Liver (tissue), 3 donors: ENCODE measurements around the gene GMNN.

Source experiments
- CTCF ChIP-seq: fragments of 150-350 bp; IDR thresholded peaks from 2 replicates; pipeline ENCODE4 v1.5.1; 2017; ENCODE audit warnings: improper control_type of control experiment, low read depth, low read length; ENCODE audit not compliant: missing input control
- HNF4G ChIP-seq: IDR thresholded peaks from 2 replicates; pipeline ENCODE4 v1.6.1; 2016; ENCODE audit warnings: antibody characterized with exemption
- MAX ChIP-seq: IDR thresholded peaks from 2 replicates; pipeline ENCODE4 v1.6.1; 2016; ENCODE audit warnings: antibody characterized with exemption
- REST ChIP-seq: IDR thresholded peaks from 2 replicates; pipeline ENCODE4 v1.6.1; 2016; ENCODE audit warnings: antibody characterized with exemption, mild to moderate bottlenecking
- YY1 ChIP-seq: IDR thresholded peaks from 2 replicates; pipeline ENCODE4 v1.6.1; 2016; ENCODE audit warnings: antibody characterized with exemption, mild to moderate bottlenecking
- donor health status: healthy.
- donor health status: healthy.

- no peak for TF ChIP-seq CTCF
- TF ChIP-seq REST, result no peak
- TF ChIP-seq HNF4G, result no peak
- TF ChIP-seq MAX, result no peak
- TF ChIP-seq YY1, result no peak
Observed at GRCh38 chr6:24821860-24822444, 47.2 kb downstream of the GMNN start.
